HL-60 (cell line): Measurements from ENCODE around the gene COMMD3.

ENCODE experiments used
- DNase-seq, 2 experiments: peaks; one replicate each; pipeline ENCODE4 v3.0.0-alpha.2; 2010 to 2020; ENCODE audit warnings: low read depth in 1 of 2, low spot score in 1 of 2
- H3K27ac ChIP-seq: fragments of 250-450 bp; sonication (Bioruptor Pico); replicated peaks from 2 replicates; pipeline ENCODE4 v1.5.1; 2020; ENCODE audit warnings: mild to moderate bottlenecking, moderate library complexity
- H3K27me3 ChIP-seq: fragments of 250-450 bp; sonication (Bioruptor Pico); 2 replicates; pipeline ENCODE4 v1.5.1; 2021; ENCODE audit warnings: mild to moderate bottlenecking, moderate library complexity; ENCODE audit not compliant: insufficient read depth, poor library complexity, severe bottlenecking
- H3K4me3 ChIP-seq: replicated peaks from 2 replicates; pipeline ENCODE4 v1.5.1; 2011; ENCODE audit warnings: mild to moderate bottlenecking, control low read depth, low read length; ENCODE audit not compliant: insufficient read depth
- CTCF ChIP-seq: IDR thresholded peaks from one replicate; pipeline ENCODE4 v1.5.1; 2011; ENCODE audit warnings: low read length, control low read depth, inconsistent platforms; ENCODE audit not compliant: insufficient read depth
- GABPA ChIP-seq: IDR thresholded peaks from 2 replicates; pipeline ENCODE4 v1.6.1; 2012; ENCODE audit warnings: low read depth
- POLR2AphosphoS5 ChIP-seq: IDR thresholded peaks from 2 replicates; pipeline ENCODE4 v1.6.1; 2012; ENCODE audit warnings: low read depth
- REST ChIP-seq: IDR thresholded peaks from 2 replicates; pipeline ENCODE4 v1.6.1; 2012; ENCODE audit warnings: low read depth; ENCODE audit not compliant: insufficient replicate concordance
- SPI1 ChIP-seq: IDR thresholded peaks from 2 replicates; pipeline ENCODE4 v1.6.1; 2012; ENCODE audit warnings: low read depth, mild to moderate bottlenecking, borderline replicate concordance

COMMD3 gene

GRCh38 chr10:22310928-22311327 lies 5.3 kb upstream of the COMMD3 start:
- TF ChIP-seq SPI1 (0 out of 2 replicates have a peak, but pooled peaks have one; percentile 3), POLR2AphosphoS5 (no peak), GABPA (no peak), CTCF (no peak)
- H3K4me3 ChIP-seq: no peak overlapping the region
- H3K27ac ChIP-seq: no peak overlapping the region
- H3K27me3 ChIP-seq: no peaks in the 10 kb centered on the region
- no peak for DNase-seq

GRCh38 chr10:22314852-22315251 lies 1.3 kb upstream of the COMMD3 start:
- Histone ChIP-seq H3K27me3 (no peaks in the 10 kb centered on the region), H3K4me3 (no peak overlapping the region), H3K27ac (no peak overlapping the region)
- TF ChIP-seq SPI1: no peak
- no peak for TF ChIP-seq POLR2AphosphoS5
- TF ChIP-seq GABPA: no peak
- TF ChIP-seq CTCF: no peak
- no peak for TF ChIP-seq REST
- DNase-seq: no peak

GRCh38 chr10:22315455-22316285 lies 518 bp upstream of the COMMD3 start:
- Histone ChIP-seq H3K27ac (peak overlapping the region; percentile 95), H3K4me3 (peak overlapping the region; percentile 54), H3K27me3 (no peaks in the 10 kb centered on the region)
- DNase-seq: no peak
- TF ChIP-seq REST: no peak
- TF ChIP-seq POLR2AphosphoS5: no peak
- TF ChIP-seq CTCF: no peak
- TF ChIP-seq GABPA: no peak
- TF ChIP-seq SPI1: no peak
